Cardiac fibroblast (primary cell): ENCODE measurements around the gene ITM2B.

Experiments used
- DNase-seq, 2 donors: peaks; one replicate each; pipeline versions ENCODE4 v3.0.0 to v3.0.0-alpha.2; 2010; ENCODE audit warnings: low read depth in 2 of 2
- H3K4me3 ChIP-seq, 2 donors: replicated peaks in 1 of 2; 1 replicate in 1 of 2; 2 replicates in 1 of 2; pipeline ENCODE4 v1.5.1; 2011; ENCODE audit warnings: low read depth in 2 of 2, low read length in 2 of 2, mild to moderate bottlenecking in 2 of 2, moderate library complexity in 1 of 2
- CTCF ChIP-seq: IDR thresholded peaks from one replicate; pipeline ENCODE4 v1.5.1; 2011; ENCODE audit warnings: low read depth, mild to moderate bottlenecking, low read length, inconsistent platforms

ITM2B gene

GRCh38 chr13:48242677-48243076 lies 9.7 kb downstream of the ITM2B start:
- DNase-seq: no peak
- TF ChIP-seq CTCF: no peak
- H3K4me3 ChIP-seq: no peak overlapping the region

- H3K4me3 ChIP-seq: no peak overlapping the region
- no peak for DNase-seq
- TF ChIP-seq CTCF: no peak
Observed at GRCh38 chr13:48244159-48244558, 11.2 kb downstream of the ITM2B start.

GRCh38 chr13:48246102-48246501 lies 13.1 kb downstream of the ITM2B start:
- TF ChIP-seq CTCF: no peak
- no peak for DNase-seq
- no peak overlapping the region for H3K4me3 ChIP-seq

GRCh38 chr13:48249018-48249417 lies 16.0 kb downstream of the ITM2B start:
- H3K4me3 ChIP-seq: no peak overlapping the region
- no peak for TF ChIP-seq CTCF
- no peak for DNase-seq

- H3K4me3 ChIP-seq: no peak overlapping the region
- no peak for TF ChIP-seq CTCF
- peak; percentile 69 to 71 for DNase-seq
Observed at GRCh38 chr13:48251611-48252081, 18.6 kb downstream of the ITM2B start.

- H3K4me3 ChIP-seq: no peak overlapping the region
- no peak for DNase-seq
- no peak for TF ChIP-seq CTCF
Observed at GRCh38 chr13:48252176-48252575, 19.2 kb downstream of the ITM2B start.

- no peak for TF ChIP-seq CTCF
- no peak for DNase-seq
Observed at GRCh38 chr13:48253849-48254248, 20.8 kb downstream of the ITM2B start.

More at GRCh38 chr13:48253849-48254248, 20.8 kb downstream of the ITM2B start:
- no peak overlapping the region for H3K4me3 ChIP-seq
